GM12872 (cell line): ENCODE results near the gene ZBTB14.

Experiments
- CTCF ChIP-seq: IDR thresholded peaks from 3 replicates; pipeline ENCODE4 v1.5.1; 2011; ENCODE audit warnings: low read depth, mild to moderate bottlenecking, low read length, moderate library complexity; ENCODE audit not compliant: insufficient read depth

The ZBTB14 gene, protein sequence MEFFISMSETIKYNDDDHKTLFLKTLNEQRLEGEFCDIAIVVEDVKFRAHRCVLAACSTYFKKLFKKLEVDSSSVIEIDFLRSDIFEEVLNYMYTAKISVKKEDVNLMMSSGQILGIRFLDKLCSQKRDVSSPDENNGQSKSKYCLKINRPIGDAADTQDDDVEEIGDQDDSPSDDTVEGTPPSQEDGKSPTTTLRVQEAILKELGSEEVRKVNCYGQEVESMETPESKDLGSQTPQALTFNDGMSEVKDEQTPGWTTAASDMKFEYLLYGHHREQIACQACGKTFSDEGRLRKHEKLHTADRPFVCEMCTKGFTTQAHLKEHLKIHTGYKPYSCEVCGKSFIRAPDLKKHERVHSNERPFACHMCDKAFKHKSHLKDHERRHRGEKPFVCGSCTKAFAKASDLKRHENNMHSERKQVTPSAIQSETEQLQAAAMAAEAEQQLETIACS

GRCh38 chr18:5295231-5295920 lies at the start of gene ZBTB14:
Gene ZBTB14 (minus strand): TSS chr18:5295726. CDS start chr18:5293246, 2,480 bp downstream.
- no peak for TF ChIP-seq CTCF

GRCh38 chr18:5339202-5339834 lies 43.8 kb upstream of the ZBTB14 start:
- TF ChIP-seq CTCF, result no peak

DNA sequence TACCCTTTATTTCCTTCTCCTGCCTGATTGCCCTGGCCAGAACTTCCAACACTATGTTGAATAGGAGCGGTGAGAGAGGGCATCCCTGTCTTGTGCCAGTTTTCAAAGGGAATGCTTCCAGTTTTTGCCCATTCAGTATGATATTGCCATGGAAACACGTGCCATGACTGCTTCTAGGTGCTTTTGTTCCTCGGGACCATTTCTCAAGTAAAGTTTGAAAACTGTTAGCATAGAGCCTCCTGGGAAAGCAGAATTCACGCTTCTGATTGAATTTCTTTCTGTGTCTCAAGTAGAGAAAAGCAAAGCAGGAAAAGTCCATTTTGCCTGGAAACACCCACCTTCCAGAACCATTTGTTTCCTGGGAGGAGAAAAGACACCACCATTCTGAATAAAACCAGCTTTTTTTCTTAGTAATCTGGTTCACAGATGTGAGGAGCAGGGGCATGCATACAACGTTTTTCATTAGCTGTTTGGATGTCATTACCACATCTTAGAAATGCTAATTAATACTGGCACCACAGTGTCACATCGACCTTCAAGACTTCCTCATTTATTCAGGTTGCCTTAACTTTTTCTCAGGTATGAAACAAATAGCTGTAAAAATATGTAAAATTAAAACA lies 39.0 kb upstream of the ZBTB14 start:
- TF ChIP-seq CTCF, result no peak

- TF ChIP-seq CTCF, result no peak
Observed at GRCh38 chr18:5318061-5318700, 22.7 kb upstream of the ZBTB14 start.

DNA sequence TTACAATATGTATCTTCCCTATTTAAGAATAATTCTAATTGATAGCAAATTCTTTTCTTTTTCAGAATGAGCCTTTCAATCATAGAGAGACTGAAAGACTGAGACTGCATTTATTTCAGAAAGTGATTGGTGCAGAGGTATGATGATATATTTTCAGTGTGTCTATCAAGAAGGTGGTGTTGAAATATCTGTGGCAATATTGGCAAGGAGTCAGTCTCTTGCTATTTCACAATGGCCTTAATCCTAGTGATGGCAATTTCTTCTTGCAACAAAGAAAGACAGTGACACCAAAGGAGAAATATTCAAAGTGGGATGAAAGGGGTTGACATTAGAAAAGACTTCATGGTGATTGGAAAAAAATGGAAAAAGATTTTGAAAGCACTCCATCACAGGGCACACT lies 21.7 kb upstream of the ZBTB14 start:
- TF ChIP-seq CTCF, result no peak

GRCh38 chr18:5315838-5316237 lies 20.3 kb upstream of the ZBTB14 start:
- TF ChIP-seq CTCF, result no peak
